GM12878 (cell line): ENCODE data around the gene MCOLN2. TPM values are rescaled to one million over a fixed set of nuclear protein-coding genes. Genes with fewer than 3 reads are reported as not detected.

Experiments used
- ATAC-seq: fragments of 200-7000 bp; cut with Tn5 transposase; 3 replicates; pipeline ENCODE4 v1.9.1; 2020; ENCODE audit warnings: mild to moderate bottlenecking, moderate library complexity
- BruUV-seq: library from RNA; stranded (reverse); fragments of 400-500 nt; replicated peaks from 2 replicates; lab custom pipeline; 2021; lab: Mats Ljungman, UMichigan
- CTCF ChIA-PET: fragments of 300-600 bp; sonication (Branson Sonifier 250); formaldehyde crosslinking; extraction: SDS; loops from one replicate; lab custom pipeline; 2021; ENCODE audit warnings: inconsistent platforms; lab: Yijun Ruan, JAX
- POLR2A ChIA-PET: fragments of 350-600 bp; formaldehyde crosslinking; extraction: SDS; loops from one replicate; lab custom pipeline; 2021; ENCODE audit warnings: inconsistent platforms; lab: Charles Lee
- RAD21 ChIA-PET: fragments of 300-600 bp; sonication (Branson Sonifier 250); formaldehyde crosslinking; loops from one replicate; lab custom pipeline; 2023; ENCODE audit warnings: antibody characterized with exemption; ENCODE audit not compliant: unreplicated experiment; lab: Charles Lee
- SMC1A ChIA-PET: fragments of 300-600 bp; sonication (Branson Sonifier 250); formaldehyde crosslinking; loops from one replicate; lab custom pipeline; 2023; ENCODE audit not compliant: unreplicated experiment, uncharacterized antibody; lab: Charles Lee
- DNase-seq: peaks from one replicate; pipeline ENCODE4 v3.0.0-alpha.2; 2011; ENCODE audit warnings: low read depth, low spot score
- FAIRE-seq: peaks from 3 replicates; lab custom pipeline; 2011; peaks lifted over from hg19 to GRCh38; lab: Jason Lieb, UNC
- H2AFZ ChIP-seq: 2 replicates; pipeline ENCODE4 v1.6.0; 2011; ENCODE audit warnings: low read depth, low read length, control low read depth; ENCODE audit not compliant: control insufficient read depth
- H3K27ac ChIP-seq: 2 replicates; pipeline ENCODE4 v1.5.1; 2011; ENCODE audit warnings: control low read depth; ENCODE audit not compliant: control insufficient read depth, insufficient read depth
- H3K27me3 ChIP-seq, 2 experiments: replicated peaks in 1 of 2; 2 replicates each; pipeline versions ENCODE4 v1.6.0 to v1.6.1; 2011; ENCODE audit warnings: low read length in 1 of 2; ENCODE audit not compliant: control insufficient read depth in 2 of 2, insufficient read depth in 2 of 2
- H3K36me3 ChIP-seq, 2 experiments: 2 replicates each; pipeline ENCODE4 v1.5.1; 2011; ENCODE audit warnings: low read length in 1 of 2; ENCODE audit not compliant: control insufficient read depth in 2 of 2, insufficient read depth in 2 of 2
- H3K4me1 ChIP-seq: 2 replicates; pipeline ENCODE4 v1.6.1; 2011; ENCODE audit warnings: mild to moderate bottlenecking, low read length, moderate library complexity, mixed read lengths; ENCODE audit not compliant: control insufficient read depth, insufficient read depth
- H3K4me2 ChIP-seq: 2 replicates; pipeline ENCODE4 v1.6.0; 2011; ENCODE audit warnings: control low read depth; ENCODE audit not compliant: control insufficient read depth, insufficient read depth
- H3K4me3 ChIP-seq: fragments of 200-600 bp; sonication (generic); 2 replicates; pipeline ENCODE4 v1.5.1; 2016
- H3K79me2 ChIP-seq: 2 replicates; pipeline ENCODE4 v1.6.0; 2011; ENCODE audit warnings: low read length; ENCODE audit not compliant: control insufficient read depth, insufficient read depth
- H3K9ac ChIP-seq: 2 replicates; pipeline ENCODE4 v1.8.0; 2011; ENCODE audit warnings: low read length, control low read depth, mixed read lengths; ENCODE audit not compliant: control insufficient read depth, insufficient read depth
- H3K9me3 ChIP-seq: replicated peaks from 3 replicates; pipeline ENCODE4 v1.5.1; 2011; ENCODE audit warnings: mild to moderate bottlenecking, low read length; ENCODE audit not compliant: control insufficient read depth, insufficient read depth
- H4K20me1 ChIP-seq: 2 replicates; pipeline ENCODE4 v1.6.0; 2011; ENCODE audit not compliant: control insufficient read depth, insufficient read depth
- BACH1 ChIP-seq: fragments of 450-650 bp; IDR thresholded peaks from 2 replicates; pipeline ENCODE4 v1.6.1; 2017; ENCODE audit warnings: mild to moderate bottlenecking, borderline replicate concordance
- CHD2 ChIP-seq: IDR thresholded peaks from 2 replicates; pipeline ENCODE4 v1.6.1; 2011; ENCODE audit warnings: low read depth, low read length, improper control_type of control experiment, borderline replicate concordance
- EED ChIP-seq: sonication (generic); IDR thresholded peaks from 2 replicates; pipeline ENCODE4 v1.6.1; 2016; ENCODE audit warnings: antibody characterized with exemption, low read depth
- HDGF ChIP-seq: fragments of 450-650 bp; IDR thresholded peaks from 2 replicates; pipeline ENCODE4 v1.6.1; 2016; ENCODE audit warnings: antibody characterized with exemption
- IKZF2 ChIP-seq, 2 experiments: fragments of 450-650 bp; IDR thresholded peaks; 2 replicates each; pipeline ENCODE4 v1.6.1; 2017; ENCODE audit warnings: mild to moderate bottlenecking in 2 of 2, moderate library complexity in 2 of 2
- MYC ChIP-seq: IDR thresholded peaks from 2 replicates; pipeline ENCODE4 v1.6.1; 2011; ENCODE audit warnings: mild to moderate bottlenecking, low read length, moderate library complexity, inconsistent platforms; ENCODE audit not compliant: insufficient read depth, insufficient replicate concordance, insufficient read length, severe bottlenecking
- SKIL ChIP-seq: fragments of 450-650 bp; IDR thresholded peaks from 2 replicates; pipeline ENCODE4 v1.6.1; 2017; ENCODE audit warnings: mild to moderate bottlenecking, low read depth, inconsistent platforms; ENCODE audit not compliant: poor library complexity, severe bottlenecking
- TCF3 ChIP-seq: IDR thresholded peaks from 2 replicates; pipeline ENCODE4 v1.6.1; 2012; ENCODE audit warnings: low read depth, mild to moderate bottlenecking, low read length, borderline replicate concordance; ENCODE audit not compliant: insufficient read depth
- WGBS: methylation state at CpG from one replicate; pipeline ENCODE4 v1.1.6; 2016; ENCODE audit warnings: low lambda C conversion rate; ENCODE audit not compliant: insufficient replicate concordance, insufficient coverage; ENCODE audit errors: missing lambda C conversion rate; 5-methylcytosine and 5-hydroxymethylcytosine counted together
- in situ Hi-C: fragments of 300-500 bp; cut with MboI; formaldehyde crosslinking; loops from 9 replicates; pipeline ENCODE4 v1.14.3; 2018; ENCODE audit warnings: mixed read lengths
- intact Hi-C: fragments of 100-400 bp; cut with micrococcal nuclease; formaldehyde crosslinking; loops from one replicate; pipeline ENCODE4 v1.14.2; 2022; ENCODE audit not compliant: unreplicated experiment
- polyA plus RNA-seq, 11 experiments: library from polyadenylated mRNA; depleted of rRNA in 4 of 11; unstranded in 6 of 11; stranded (reverse) in 5 of 11; fragments of >200 nt; fragmentation: Nextera tagmentation in 4 of 11; fragmentation: Illumina TruSeq in 1 of 11; extraction: Ambion mirVana in 4 of 11; extraction: Trizol in 1 of 11; gene quantifications; 1 replicate in 1 of 11; 2 replicates in 10 of 11; pipeline versions ENCODE4 v1.2.1 to v1.2.3, GENCODE V29; 2011 to 2016; ENCODE audit warnings: inconsistent platforms in 2 of 11, missing spikeins in 2 of 11, low read depth in 1 of 11
- total RNA-seq, 4 experiments: library from RNA; depleted of rRNA in 3 of 4; stranded (reverse); fragments of >200 nt in 3 of 4; fragmentation: Illumina TruSeq in 1 of 4; extraction: Trizol in 1 of 4; gene quantifications; 2 replicates each; pipeline versions ENCODE4 v1.2.1 to v1.2.3, GENCODE V29; 2013 to 2021
- TF ChIP-seq, protein P1 (sequence below): fragments of 450-650 bp; IDR thresholded peaks from 2 replicates; pipeline ENCODE4 v1.6.1; 2018; ENCODE audit warnings: borderline replicate concordance, mild to moderate bottlenecking; ENCODE audit not compliant: partially characterized antibody
- TF ChIP-seq, protein P2 (sequence below): IDR thresholded peaks from 2 replicates; pipeline ENCODE4 v1.6.1; 2012; ENCODE audit warnings: mild to moderate bottlenecking, low read depth, low read length

Gene MCOLN2
- total and polyA plus RNA-seq, 10 of the 15 experiments (the other 5 are each of a cell fraction or from before 2014, with no cell fraction given), result 25.9 to 233 (median 109) TPM

DNA sequence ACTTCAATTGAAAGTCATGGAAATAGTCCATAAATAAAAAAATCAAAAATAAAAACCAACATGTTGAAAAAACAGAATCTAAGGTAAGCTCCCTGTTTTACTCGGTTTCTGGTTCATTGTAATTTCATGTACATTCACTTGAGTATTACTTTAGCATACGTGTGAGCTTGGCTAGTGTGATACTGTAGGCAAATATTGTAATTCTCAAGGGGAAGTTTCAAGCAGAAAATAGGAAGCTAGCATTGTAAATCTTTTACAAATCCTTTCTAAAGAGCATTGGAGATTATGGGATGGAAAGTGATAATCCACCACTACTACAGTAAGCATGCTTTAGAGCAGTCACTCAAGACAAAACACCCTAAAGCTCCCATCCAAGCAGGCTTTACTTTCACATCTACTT is 100.6 kb downstream of the MCOLN2 start:
- WGBS, result 2% methylated on average over 2 of the region's 2 CpGs
- BruUV-seq, result no TSS peak

More for the DNA sequence above, 100.6 kb downstream of the MCOLN2 start:
- SMC1A ChIA-PET, result interaction anchor here (1.0 to 1.3 kb wide), 3 partner anchors 26 to 234 kb away, joined by 3 read pairs; no protein-coding TSS in a partner anchor
- no peak for DNase-seq
- no peaks in the 10 kb centered on the region for H3K79me2 ChIP-seq
- intact Hi-C loops, result no loop called here
- H3K27ac ChIP-seq, result no peak overlapping the region
- H3K4me2 ChIP-seq, result no peak overlapping the region
- RAD21 ChIA-PET, result no interaction called here
- H3K4me3 ChIP-seq, result no peak overlapping the region
- H2AFZ ChIP-seq, result no peak overlapping the region
- H3K9ac ChIP-seq, result no peak overlapping the region
- TF ChIP-seq TCF3, result no peak
- TF ChIP-seq, protein P1, sequence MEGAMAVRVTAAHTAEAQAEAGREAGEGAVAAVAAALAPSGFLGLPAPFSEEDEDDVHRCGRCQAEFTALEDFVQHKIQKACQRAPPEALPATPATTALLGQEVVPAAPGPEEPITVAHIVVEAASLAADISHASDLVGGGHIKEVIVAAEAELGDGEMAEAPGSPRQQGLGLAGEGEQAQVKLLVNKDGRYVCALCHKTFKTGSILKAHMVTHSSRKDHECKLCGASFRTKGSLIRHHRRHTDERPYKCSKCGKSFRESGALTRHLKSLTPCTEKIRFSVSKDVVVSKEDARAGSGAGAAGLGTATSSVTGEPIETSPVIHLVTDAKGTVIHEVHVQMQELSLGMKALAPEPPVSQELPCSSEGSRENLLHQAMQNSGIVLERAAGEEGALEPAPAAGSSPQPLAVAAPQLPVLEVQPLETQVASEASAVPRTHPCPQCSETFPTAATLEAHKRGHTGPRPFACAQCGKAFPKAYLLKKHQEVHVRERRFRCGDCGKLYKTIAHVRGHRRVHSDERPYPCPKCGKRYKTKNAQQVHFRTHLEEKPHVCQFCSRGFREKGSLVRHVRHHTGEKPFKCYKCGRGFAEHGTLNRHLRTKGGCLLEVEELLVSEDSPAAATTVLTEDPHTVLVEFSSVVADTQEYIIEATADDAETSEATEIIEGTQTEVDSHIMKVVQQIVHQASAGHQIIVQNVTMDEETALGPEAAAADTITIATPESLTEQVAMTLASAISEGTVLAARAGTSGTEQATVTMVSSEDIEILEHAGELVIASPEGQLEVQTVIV, result no peak
- TF ChIP-seq, protein P2, sequence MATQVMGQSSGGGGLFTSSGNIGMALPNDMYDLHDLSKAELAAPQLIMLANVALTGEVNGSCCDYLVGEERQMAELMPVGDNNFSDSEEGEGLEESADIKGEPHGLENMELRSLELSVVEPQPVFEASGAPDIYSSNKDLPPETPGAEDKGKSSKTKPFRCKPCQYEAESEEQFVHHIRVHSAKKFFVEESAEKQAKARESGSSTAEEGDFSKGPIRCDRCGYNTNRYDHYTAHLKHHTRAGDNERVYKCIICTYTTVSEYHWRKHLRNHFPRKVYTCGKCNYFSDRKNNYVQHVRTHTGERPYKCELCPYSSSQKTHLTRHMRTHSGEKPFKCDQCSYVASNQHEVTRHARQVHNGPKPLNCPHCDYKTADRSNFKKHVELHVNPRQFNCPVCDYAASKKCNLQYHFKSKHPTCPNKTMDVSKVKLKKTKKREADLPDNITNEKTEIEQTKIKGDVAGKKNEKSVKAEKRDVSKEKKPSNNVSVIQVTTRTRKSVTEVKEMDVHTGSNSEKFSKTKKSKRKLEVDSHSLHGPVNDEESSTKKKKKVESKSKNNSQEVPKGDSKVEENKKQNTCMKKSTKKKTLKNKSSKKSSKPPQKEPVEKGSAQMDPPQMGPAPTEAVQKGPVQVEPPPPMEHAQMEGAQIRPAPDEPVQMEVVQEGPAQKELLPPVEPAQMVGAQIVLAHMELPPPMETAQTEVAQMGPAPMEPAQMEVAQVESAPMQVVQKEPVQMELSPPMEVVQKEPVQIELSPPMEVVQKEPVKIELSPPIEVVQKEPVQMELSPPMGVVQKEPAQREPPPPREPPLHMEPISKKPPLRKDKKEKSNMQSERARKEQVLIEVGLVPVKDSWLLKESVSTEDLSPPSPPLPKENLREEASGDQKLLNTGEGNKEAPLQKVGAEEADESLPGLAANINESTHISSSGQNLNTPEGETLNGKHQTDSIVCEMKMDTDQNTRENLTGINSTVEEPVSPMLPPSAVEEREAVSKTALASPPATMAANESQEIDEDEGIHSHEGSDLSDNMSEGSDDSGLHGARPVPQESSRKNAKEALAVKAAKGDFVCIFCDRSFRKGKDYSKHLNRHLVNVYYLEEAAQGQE, result no peak
- TF ChIP-seq CHD2, result no peak
- no peak for TF ChIP-seq IKZF2 (IDR thresholded peaks at IDR 0.05)
- no peak for TF ChIP-seq HDGF
- no peak for TF ChIP-seq EED
- TF ChIP-seq SKIL, result no peak
- TF ChIP-seq BACH1, result no peak
- TF ChIP-seq MYC, result no peak
- H3K27me3 ChIP-seq, result peaks cover 7 to 17% of the 10 kb centered on the region in 2 experiments
- H3K36me3 ChIP-seq, result no peaks in the 10 kb centered on the region
- in situ Hi-C loops, result no loop called here
- CTCF ChIA-PET, result interaction anchor here (1.4 to 1.6 kb wide), 3 partner anchors 16 to 248 kb away, joined by 3 to 5 read pairs (median 4); no protein-coding TSS in a partner anchor
- no peak for ATAC-seq
- POLR2A ChIA-PET, result interaction anchor here (0.6 kb wide), 1 partner anchor 369 kb away, joined by 3 read pairs; no protein-coding TSS in a partner anchor
- H3K4me1 ChIP-seq, result no peaks in the 10 kb centered on the region
- no peaks in the 10 kb centered on the region for H4K20me1 ChIP-seq
- no peaks in the 10 kb centered on the region for H3K9me3 ChIP-seq
- FAIRE-seq, result no peak
